Nephron (organoid): ENCODE results near the gene SPECC1L.
A peak's percentile ranks its signal among the peaks of the same experiment; 100 is the strongest.

Experiments used
- H3K27ac Mint-ChIP-seq, 3 experiments: 2 replicates each; pipeline ENCODE4 v1.8.0; 2020; ENCODE audit warnings: mixed read lengths in 3 of 3, mild to moderate bottlenecking in 2 of 3, moderate library complexity in 1 of 3
- H3K27me3 Mint-ChIP-seq: 2 replicates; pipeline ENCODE4 v1.8.0; 2021; ENCODE audit warnings: low read depth, mild to moderate bottlenecking, moderate library complexity, mixed read lengths
- H3K36me3 Mint-ChIP-seq: 2 replicates; pipeline ENCODE4 v1.8.0; 2020; ENCODE audit warnings: low read depth, mixed read lengths
- H3K4me1 Mint-ChIP-seq: 2 replicates; pipeline ENCODE4 v1.8.0; 2020; ENCODE audit warnings: mixed read lengths
- H3K4me3 Mint-ChIP-seq, 3 experiments: 2 replicates each; pipeline ENCODE4 v1.8.0; 2020; ENCODE audit warnings: mild to moderate bottlenecking in 3 of 3, mixed read lengths in 3 of 3, moderate library complexity in 2 of 3
- H3K9me3 Mint-ChIP-seq: 2 replicates; pipeline ENCODE4 v1.8.0; 2020; ENCODE audit warnings: mixed read lengths
- CTCF ChIP-seq, 3 experiments: fragments of 200-600 bp; sonication (generic); IDR thresholded peaks; one replicate each; pipeline ENCODE4 v1.5.0; 2021; ENCODE audit warnings: antibody characterized with exemption in 3 of 3; ENCODE audit not compliant: unreplicated experiment in 3 of 3

SPECC1L gene

GRCh38 chr22:24445481-24446259 lies 175.0 kb downstream of the SPECC1L start:
- peaks cover 5% of the 10 kb centered on the region for H3K27me3 Mint-ChIP-seq
- TF ChIP-seq CTCF (IDR thresholded peaks at IDR 0.05; ENCODE audit: unreplicated experiment in 3 of 3): no peak
- peaks cover 32% of the 10 kb centered on the region for H3K4me1 Mint-ChIP-seq
- no peaks in the 10 kb centered on the region for H3K36me3 Mint-ChIP-seq
- no peak overlapping the region for H3K4me3 Mint-ChIP-seq
- peaks cover 3% of the 10 kb centered on the region for H3K9me3 Mint-ChIP-seq
- peak overlapping the region; percentile 54 to 90 (median 89) for H3K27ac Mint-ChIP-seq

DNA sequence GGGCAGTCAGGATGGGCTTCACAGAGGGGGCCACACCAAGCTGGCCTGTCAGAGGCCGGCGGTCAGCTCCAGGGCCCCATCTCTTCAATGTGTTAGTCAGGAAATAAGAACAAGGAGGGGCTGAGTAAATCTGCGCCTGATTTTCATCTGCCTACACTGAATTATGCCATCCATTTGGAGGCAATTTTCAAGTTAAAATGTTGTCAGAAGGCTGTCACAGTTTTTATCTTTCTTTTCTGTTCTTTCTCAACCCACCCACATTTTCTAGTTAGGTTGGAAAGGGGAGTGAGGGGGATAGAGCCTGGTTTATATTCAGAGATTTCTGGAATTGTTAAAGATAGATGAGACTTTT lies 175.6 kb downstream of the SPECC1L start:
- Mint-ChIP-seq H3K4me1 (peaks cover 32% of the 10 kb centered on the region), H3K36me3 (no peaks in the 10 kb centered on the region)

DNA sequence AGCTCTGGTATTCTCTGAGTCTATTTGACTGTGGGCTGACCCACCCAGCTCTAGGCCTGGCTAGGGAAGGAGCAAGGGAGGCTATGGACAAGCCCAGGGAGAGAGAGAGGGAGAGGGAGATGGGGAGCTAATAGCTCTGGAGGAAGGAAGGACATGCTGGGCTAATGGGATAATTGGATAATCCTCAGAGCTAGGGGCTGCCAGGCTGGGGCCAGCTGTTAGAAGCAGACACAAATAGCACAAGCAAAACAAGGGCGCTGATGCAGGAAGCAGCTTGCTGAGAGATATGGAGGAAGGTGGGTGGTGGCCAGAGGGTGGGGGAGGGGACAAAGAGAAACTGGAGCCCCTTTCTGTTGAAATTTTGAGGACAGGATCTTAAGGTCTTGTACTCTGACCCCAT lies 180.0 kb downstream of the SPECC1L start:
- Mint-ChIP-seq H3K27ac (peak overlapping the region; percentile 55 to 89 (median 83)), H3K4me3 (peak overlapping the region in 1 of 3 experiments; percentile 11), H3K36me3 (no peaks in the 10 kb centered on the region), H3K9me3 (peaks cover 4% of the 10 kb centered on the region), H3K4me1 (peaks cover 27% of the 10 kb centered on the region), H3K27me3 (no peaks in the 10 kb centered on the region)
- no peak for TF ChIP-seq CTCF (IDR thresholded peaks at IDR 0.05; ENCODE audit: unreplicated experiment in 3 of 3)

More for the DNA sequence above, 175.6 kb downstream of the SPECC1L start:
- Mint-ChIP-seq H3K9me3 (peaks cover 4% of the 10 kb centered on the region), H3K27ac (peak overlapping the region in 2 of 3 experiments; percentile 40 to 51), H3K27me3 (peaks cover 5% of the 10 kb centered on the region), H3K4me3 (no peak overlapping the region)
- TF ChIP-seq CTCF (IDR thresholded peaks at IDR 0.05; ENCODE audit: unreplicated experiment in 3 of 3): no peak

DNA sequence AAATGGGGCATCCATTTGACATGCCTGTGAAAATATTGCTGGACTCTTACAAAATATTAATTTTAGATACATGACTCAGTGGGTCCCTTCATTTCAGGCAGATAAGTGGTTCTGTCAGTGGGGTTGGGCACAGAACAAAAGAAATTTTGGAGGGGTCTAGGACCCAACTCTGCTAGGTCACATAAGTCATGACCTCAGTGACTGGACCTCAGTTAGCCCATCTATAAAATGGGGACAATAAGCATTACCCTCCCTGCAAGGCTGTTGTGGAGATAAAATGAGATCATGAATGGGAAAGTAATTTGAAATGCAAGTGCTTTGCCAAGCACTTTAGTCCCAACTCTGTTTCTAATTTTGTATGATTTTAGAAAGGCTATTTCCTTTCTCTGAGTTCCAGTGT lies 180.5 kb downstream of the SPECC1L start:
- Mint-ChIP-seq H3K4me3 (no peak overlapping the region), H3K27ac (no peak overlapping the region), H3K4me1 (peaks cover 29% of the 10 kb centered on the region), H3K36me3 (no peaks in the 10 kb centered on the region), H3K9me3 (peaks cover 4% of the 10 kb centered on the region), H3K27me3 (no peaks in the 10 kb centered on the region)
- TF ChIP-seq CTCF (IDR thresholded peaks at IDR 0.05; ENCODE audit: unreplicated experiment in 3 of 3): no peak

- Mint-ChIP-seq H3K9me3 (peaks cover 4% of the 10 kb centered on the region), H3K4me3 (no peak overlapping the region), H3K27ac (no peak overlapping the region)
These were observed 183.2 kb downstream of the SPECC1L start for GRCh38 chr22:24453853-24454252.

More at GRCh38 chr22:24453853-24454252, 183.2 kb downstream of the SPECC1L start:
- no peak for TF ChIP-seq CTCF (IDR thresholded peaks at IDR 0.05; ENCODE audit: unreplicated experiment in 3 of 3)
- H3K27me3 Mint-ChIP-seq: peaks cover 8% of the 10 kb centered on the region
- peaks cover 24% of the 10 kb centered on the region for H3K4me1 Mint-ChIP-seq
- no peaks in the 10 kb centered on the region for H3K36me3 Mint-ChIP-seq
